ENCODE results near the gene IKBKE. TPM values are rescaled to one million over a fixed set of nuclear protein-coding genes. Genes with fewer than 3 reads are reported as not detected.

Gene IKBKE
- total RNA-seq, 1 experiment from 2014 or later, result 6.6 TPM

- Histone ChIP-seq H2BK120ac (ENCODE audit: low read depth, low read length, poor library complexity, severe bottlenecking) (no peak overlapping the region), H3K23ac (ENCODE audit: insufficient read length, low read depth, low read length) (no peak overlapping the region), H3K79me1 (ENCODE audit: insufficient read depth, low read depth, low read length, poor library complexity, severe bottlenecking) (no peaks in the 10 kb centered on the region), H2AK5ac (ENCODE audit: insufficient read length, low read length) (no peak overlapping the region), H3K4me1 (ENCODE audit: insufficient read depth, low read length) (no peaks in the 10 kb centered on the region), H3K4me2 (ENCODE audit: insufficient read depth, insufficient read length, low read length) (no peak overlapping the region), H4K91ac (ENCODE audit: insufficient read length, low read depth, low read length) (no peak overlapping the region), H3K9me3 (ENCODE audit: control insufficient read depth, low read depth, low read length) (no peaks in the 10 kb centered on the region), H2BK5ac (ENCODE audit: insufficient read length, low read length) (no peak overlapping the region), H3T11ph (ENCODE audit: low read length) (no peak overlapping the region), H4K20me1 (ENCODE audit: control insufficient read depth, insufficient read depth, insufficient read length) (no peaks in the 10 kb centered on the region), H3K23me2 (ENCODE audit: insufficient read length, low read depth, low read length, poor library complexity, severe bottlenecking) (no peaks in the 10 kb centered on the region), H2AFZ (ENCODE audit: low read length) (no peak overlapping the region), H4K5ac (ENCODE audit: insufficient read length, low read depth, low read length) (no peak overlapping the region), H3K27ac (ENCODE audit: insufficient read length, low read depth, low read length) (no peak overlapping the region), H3K14ac (ENCODE audit: insufficient read depth, low read length) (no peak overlapping the region), H2BK15ac (ENCODE audit: low read depth, low read length) (no peak overlapping the region), H2BK20ac (ENCODE audit: low read depth, low read length, poor library complexity, severe bottlenecking) (no peak overlapping the region), H4K8ac (replicated peaks; ENCODE audit: insufficient read length, low read depth, low read length) (no peak overlapping the region), H3K18ac (ENCODE audit: insufficient read length, low read depth, low read length) (no peak overlapping the region), H2BK12ac (ENCODE audit: insufficient read length, low read depth, low read length) (no peak overlapping the region), H3K56ac (ENCODE audit: insufficient read length, low read depth, low read length) (no peak overlapping the region), H3K9ac (ENCODE audit: extremely low read depth, insufficient read length, low read length) (no peak overlapping the region), H3K4ac (ENCODE audit: low read depth, low read length) (no peak overlapping the region), H3K27me3 (ENCODE audit: insufficient read depth, low read length) (no peaks in the 10 kb centered on the region), H3K79me2 (ENCODE audit: insufficient read depth, low read length) (no peaks in the 10 kb centered on the region)
- H3K27me3 Mint-ChIP-seq (ENCODE audit: low read depth), result peaks cover 11% of the 10 kb centered on the region
- no peak overlapping the region for H3K4me3 Mint-ChIP-seq
- H3K4me1 Mint-ChIP-seq, result no peaks in the 10 kb centered on the region
- DNase-seq, result no peak
- no peaks in the 10 kb centered on the region for H3K36me3 Mint-ChIP-seq (ENCODE audit: insufficient read depth in 1 of 3, low read depth in 3 of 3)
- TF ChIP-seq CTCF (conservative IDR thresholded peaks at IDR 0.05), result no peak
- WGBS (ENCODE audit: extremely low coverage, insufficient read length, low lambda C conversion rate), result no CpG with 5 or more reads among the region's 6 CpGs
- no peak overlapping the region for H3K27ac Mint-ChIP-seq
- H3K9me3 Mint-ChIP-seq, result no peaks in the 10 kb centered on the region
Measured at GRCh38 chr1:206526064-206526911, 56.0 kb downstream of the IKBKE start.

Measured in H9 (cell line).